T47D (cell line): ENCODE measurements around the gene CAMSAP1.

Experiments
- DNase-seq, 2 experiments: peaks; one replicate each; pipeline versions ENCODE4 v3.0.0 to v3.0.0-alpha.2; 2011 to 2012; ENCODE audit warnings: low read depth in 1 of 2, low spot score in 1 of 2
- JUND ChIP-seq: IDR thresholded peaks from 2 replicates; pipeline ENCODE4 v1.6.1; 2012; ENCODE audit warnings: low read depth
- in situ Hi-C: cut with HindIII; loops from 2 replicates; pipeline ENCODE4 v1.10.0; 2016; ENCODE audit warnings: low sequenced_read_pairs, low pct_unique_long_range_greater_than_20kb

CAMSAP1 gene

GRCh38 chr9:135819905-135820304, 87.4 kb downstream of the CAMSAP1 start:
- TF ChIP-seq JUND: no peak
- no peak for DNase-seq
- in situ Hi-C loops: no loop called here

GRCh38 chr9:135818718-135819475, 88.4 kb downstream of the CAMSAP1 start:
- in situ Hi-C loops: no loop called here
- no peak for DNase-seq
- TF ChIP-seq JUND: no peak

DNA sequence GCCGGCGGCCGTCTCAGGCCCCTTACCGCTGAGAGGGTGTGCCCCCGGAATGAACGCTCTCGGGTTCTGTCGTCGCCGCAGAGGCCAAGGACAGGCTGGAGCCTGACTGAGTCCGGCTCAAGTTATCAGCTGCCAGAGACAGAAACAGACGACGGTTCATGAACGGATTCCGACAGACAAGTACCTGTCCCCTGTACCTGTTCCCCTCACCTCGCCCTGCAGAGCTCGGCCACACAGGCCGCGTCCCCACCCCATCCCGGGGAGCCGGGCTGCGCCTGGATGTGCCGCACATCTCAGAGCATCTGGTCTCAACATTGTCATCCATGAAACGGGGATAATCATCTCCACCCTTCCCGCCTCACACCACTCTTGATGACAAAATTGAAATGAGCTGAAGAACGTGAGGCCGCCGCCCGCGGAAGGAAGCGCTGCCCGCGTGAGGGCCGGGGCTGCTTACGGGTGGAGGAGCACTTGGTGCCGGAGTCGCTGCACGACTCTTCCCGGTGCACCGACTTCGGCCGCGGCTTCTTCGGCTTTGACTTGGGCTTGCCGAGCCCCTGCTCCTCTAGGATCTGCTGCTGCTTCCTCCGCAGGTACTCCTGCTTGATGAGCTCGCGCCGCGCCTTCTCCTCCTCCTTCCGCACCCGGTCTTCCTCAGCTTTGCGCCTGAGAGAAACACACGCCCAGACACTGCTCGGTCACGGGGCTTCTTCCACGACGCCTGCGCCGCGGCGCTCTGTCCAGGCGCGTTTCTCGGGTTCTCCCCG, 89.2 kb downstream of the CAMSAP1 start:
- DNase-seq: no peak
- no peak for TF ChIP-seq JUND
- in situ Hi-C loops: no loop called here

DNA sequence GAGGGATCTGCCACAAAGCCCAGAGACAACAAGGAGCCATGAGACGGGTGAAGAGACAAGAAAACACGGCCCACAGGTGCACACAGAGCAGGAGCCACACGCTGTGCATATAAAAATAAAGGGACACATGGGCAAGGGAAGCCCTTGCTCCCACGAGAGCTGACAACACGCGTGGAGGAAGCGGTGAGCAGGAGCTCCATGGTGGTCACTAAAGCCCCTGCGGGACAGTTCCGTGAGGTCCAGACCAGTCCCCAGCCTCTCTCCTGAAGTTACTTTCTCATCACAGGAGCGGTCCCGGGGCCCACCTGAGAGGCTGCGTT, 90.7 kb downstream of the CAMSAP1 start:
- no peak for TF ChIP-seq JUND
- DNase-seq: no peak
- in situ Hi-C loops: no loop called here

- no peak for TF ChIP-seq JUND
- DNase-seq: no peak
- in situ Hi-C loops: no loop called here
Measured at GRCh38 chr9:135815830-135816650, 91.3 kb downstream of the CAMSAP1 start.

GRCh38 chr9:135815413-135815812, 91.9 kb downstream of the CAMSAP1 start:
- in situ Hi-C loops: no loop called here
- TF ChIP-seq JUND: no peak
- no peak for DNase-seq

- no peak for DNase-seq
- TF ChIP-seq JUND: no peak
- in situ Hi-C loops: no loop called here
Measured at GRCh38 chr9:135814421-135815095, 92.8 kb downstream of the CAMSAP1 start.

DNA sequence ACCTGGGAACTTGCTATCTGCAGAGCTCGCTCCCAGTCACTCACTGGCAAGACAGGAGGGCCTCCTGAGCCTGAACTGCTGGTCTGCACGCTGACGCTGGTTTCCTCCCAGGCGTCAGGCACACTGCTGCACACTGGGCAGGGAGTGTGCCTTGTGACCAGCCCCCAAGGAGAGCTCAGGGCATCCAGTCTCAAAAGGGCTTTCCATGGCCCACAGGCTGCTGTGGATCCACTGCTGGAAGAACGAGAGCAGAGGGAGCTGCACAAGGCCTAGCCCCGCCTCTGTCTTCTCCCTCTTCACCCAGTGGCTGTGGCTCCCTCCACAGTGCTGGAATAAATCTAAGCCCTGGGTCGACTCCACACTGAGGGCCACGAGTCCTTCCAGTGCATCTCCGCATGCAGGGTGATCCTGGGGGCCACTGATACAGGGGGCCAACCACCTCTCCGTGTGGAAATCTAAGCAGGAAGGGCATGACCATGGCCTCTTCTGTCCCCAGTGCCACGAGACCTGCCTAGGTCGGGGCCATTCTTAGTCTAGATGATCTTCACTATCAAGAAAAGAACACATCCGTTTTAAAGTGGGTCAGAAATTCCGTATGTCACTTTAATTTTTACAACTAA, 93.6 kb downstream of the CAMSAP1 start:
- in situ Hi-C loops: no loop called here
- DNase-seq: no peak
- TF ChIP-seq JUND: no peak

DNA sequence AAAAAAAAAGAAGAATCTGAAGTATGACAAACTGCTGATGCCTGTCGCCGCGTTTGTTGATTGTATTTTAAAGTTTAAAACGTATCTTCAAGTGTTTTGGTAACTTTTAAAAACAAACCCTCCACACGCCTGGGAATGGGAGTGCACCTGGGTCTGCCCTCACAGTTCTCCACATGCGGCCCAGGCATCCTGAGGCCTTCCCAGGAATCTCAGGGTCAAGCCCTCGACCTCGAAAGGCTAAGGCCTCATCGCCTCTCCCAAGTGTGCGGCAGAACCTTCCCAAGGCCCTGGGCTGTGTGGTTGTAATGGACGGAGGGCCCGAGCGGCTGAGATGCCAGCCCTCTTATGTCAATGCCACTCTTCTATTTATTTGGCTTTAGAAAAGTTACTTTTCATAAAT, 94.4 kb downstream of the CAMSAP1 start:
- in situ Hi-C loops: no loop called here
- DNase-seq: no peak
- no peak for TF ChIP-seq JUND

- no peak for TF ChIP-seq JUND
- in situ Hi-C loops: no loop called here
- no peak for DNase-seq
Measured at GRCh38 chr9:135811801-135812200, 95.5 kb downstream of the CAMSAP1 start.

GRCh38 chr9:135810806-135811575, 96.4 kb downstream of the CAMSAP1 start:
- in situ Hi-C loops: no loop called here
- DNase-seq: no peak
- TF ChIP-seq JUND: no peak

DNA sequence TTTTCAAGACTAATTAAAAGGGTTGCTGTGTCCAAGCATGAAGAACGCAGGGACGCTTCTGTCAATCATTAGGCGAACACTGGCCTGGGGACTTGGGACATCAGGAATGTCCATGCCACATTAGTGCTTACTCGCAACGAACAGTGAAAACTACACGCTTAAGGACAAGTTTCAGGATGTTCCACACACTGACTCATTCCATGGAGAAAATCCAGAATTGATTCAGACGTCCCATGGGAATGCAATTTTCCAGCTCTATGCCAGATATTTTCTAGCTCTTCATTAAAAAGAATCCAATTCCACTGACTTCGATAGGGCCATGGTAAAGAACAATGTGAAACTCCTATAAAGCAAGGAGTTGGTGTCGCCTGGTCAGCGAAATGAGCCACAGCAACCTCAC, 98.2 kb downstream of the CAMSAP1 start:
- DNase-seq: no peak
- TF ChIP-seq JUND: no peak
- in situ Hi-C loops: no loop called here
